Urothelium cell line (cell line): ENCODE results near the gene SFT2D3.
A peak's percentile ranks its signal among the peaks of the same experiment; 100 is the strongest.

Experiments used
- DNase-seq: peaks from one replicate; pipeline ENCODE4 v3.0.0; 2011; ENCODE audit warnings: low spot score, mixed read lengths
- FAIRE-seq: peaks from 2 replicates; lab custom pipeline; 2011; peaks lifted over from hg19 to GRCh38; lab: Jason Lieb, UNC

Gene SFT2D3

GRCh38 chr2:127681288-127681804 is 20.0 kb upstream of the SFT2D3 start:
- DNase-seq (no peak), FAIRE-seq (no peak)

- FAIRE-seq = no peak
Observed at GRCh38 chr2:127681976-127682857, 19.1 kb upstream of the SFT2D3 start.

GRCh38 chr2:127683056-127683455 is 18.2 kb upstream of the SFT2D3 start:
- DNase-seq (no peak), FAIRE-seq (no peak)

More at GRCh38 chr2:127681976-127682857, 19.1 kb upstream of the SFT2D3 start:
- DNase-seq = no peak

- DNase-seq (no peak), FAIRE-seq (peak; percentile 46)
Observed at GRCh38 chr2:127683757-127684156, 17.5 kb upstream of the SFT2D3 start.

- FAIRE-seq = no peak
Observed at GRCh38 chr2:127685410-127686080, 15.8 kb upstream of the SFT2D3 start.

GRCh38 chr2:127688405-127688804 is 12.9 kb upstream of the SFT2D3 start:
- DNase-seq (no peak), FAIRE-seq (no peak)

More at GRCh38 chr2:127685410-127686080, 15.8 kb upstream of the SFT2D3 start:
- no peak for DNase-seq

GRCh38 chr2:127690696-127691095 is 10.6 kb upstream of the SFT2D3 start:
- no peak for FAIRE-seq
- DNase-seq = no peak

GRCh38 chr2:127694986-127695385 is 6.3 kb upstream of the SFT2D3 start:
- DNase-seq (no peak), FAIRE-seq (no peak)

GRCh38 chr2:127695491-127696472 is 5.5 kb upstream of the SFT2D3 start:
- FAIRE-seq (no peak), DNase-seq (peak; percentile 33)

- no peak for DNase-seq
- no peak for FAIRE-seq
Observed at GRCh38 chr2:127697482-127698180, 3.7 kb upstream of the SFT2D3 start.

- FAIRE-seq (no peak), DNase-seq (no peak)
Observed at GRCh38 chr2:127698553-127699355, 2.5 kb upstream of the SFT2D3 start.

- DNase-seq (peak; percentile 65), FAIRE-seq (peak; percentile 79)
Observed at GRCh38 chr2:127700527-127701192, 637 bp upstream of the SFT2D3 start.

GRCh38 chr2:127701651-127702394 is 526 bp downstream of the SFT2D3 start:
- peak; percentile 88 for FAIRE-seq
- DNase-seq = peak; percentile 88

GRCh38 chr2:127702395-127703009 is 1.2 kb downstream of the SFT2D3 start:
- FAIRE-seq (no peak), DNase-seq (no peak)

GRCh38 chr2:127703282-127703681 is 2.0 kb downstream of the SFT2D3 start:
- FAIRE-seq = no peak
- no peak for DNase-seq

- no peak for DNase-seq
- FAIRE-seq = no peak
Observed at GRCh38 chr2:127704641-127705390, 3.5 kb downstream of the SFT2D3 start.
